GM12878 (cell line): ENCODE results near the gene CTBS. TPM values are rescaled to one million over a fixed set of nuclear protein-coding genes. Genes with fewer than 3 reads are reported as not detected.

Experiments
- ASH2L ChIP-seq: fragments of 300-600, 200-600 bp; sonication (generic); IDR thresholded peaks from 2 replicates; pipeline ENCODE4 v1.6.1; 2017; ENCODE audit warnings: low read depth, mild to moderate bottlenecking, borderline replicate concordance
- ATF7 ChIP-seq: fragments of 450-650 bp; IDR thresholded peaks from 2 replicates; pipeline ENCODE4 v1.6.1; 2016; ENCODE audit warnings: low read depth, mild to moderate bottlenecking
- BACH1 ChIP-seq: fragments of 450-650 bp; IDR thresholded peaks from 2 replicates; pipeline ENCODE4 v1.6.1; 2017; ENCODE audit warnings: mild to moderate bottlenecking, borderline replicate concordance
- CBX3 ChIP-seq: fragments of 200-600 bp; sonication (generic); IDR thresholded peaks from 2 replicates; pipeline ENCODE4 v1.6.1; 2016; ENCODE audit warnings: low read depth, borderline replicate concordance
- CHD2 ChIP-seq: IDR thresholded peaks from 2 replicates; pipeline ENCODE4 v1.6.1; 2011; ENCODE audit warnings: low read depth, low read length, improper control_type of control experiment, borderline replicate concordance
- EED ChIP-seq: sonication (generic); IDR thresholded peaks from 2 replicates; pipeline ENCODE4 v1.6.1; 2016; ENCODE audit warnings: antibody characterized with exemption, low read depth
- ESRRA ChIP-seq: IDR thresholded peaks from 2 replicates; pipeline ENCODE4 v1.6.1; 2012; ENCODE audit warnings: mild to moderate bottlenecking, low read length, improper control_type of control experiment
- GABPA ChIP-seq: IDR thresholded peaks from 2 replicates; pipeline ENCODE4 v1.6.1; 2014; ENCODE audit warnings: antibody characterized with exemption, low read depth, mild to moderate bottlenecking, inconsistent platforms
- GATAD2B ChIP-seq: fragments of 450-650 bp; conservative IDR thresholded peaks from 2 replicates; pipeline ENCODE4 v1.6.1; 2017; ENCODE audit warnings: low read depth, mild to moderate bottlenecking, moderate library complexity
- HCFC1 ChIP-seq: fragments of 150-350 bp; IDR thresholded peaks from 2 replicates; pipeline ENCODE4 v1.6.1; 2014; ENCODE audit warnings: low read length
- HDGF ChIP-seq: fragments of 450-650 bp; IDR thresholded peaks from 2 replicates; pipeline ENCODE4 v1.6.1; 2016; ENCODE audit warnings: antibody characterized with exemption
- NBN ChIP-seq: fragments of 450-650 bp; IDR thresholded peaks from 2 replicates; pipeline ENCODE4 v1.6.1; 2016
- NFXL1 ChIP-seq: fragments of 450-650 bp; IDR thresholded peaks from 2 replicates; pipeline ENCODE4 v1.6.1; 2017; ENCODE audit warnings: antibody characterized with exemption, mild to moderate bottlenecking, borderline replicate concordance
- NR2F1 ChIP-seq: fragments of 450-650 bp; conservative IDR thresholded peaks from 2 replicates; pipeline ENCODE4 v1.6.1; 2017; ENCODE audit warnings: mild to moderate bottlenecking
- PML ChIP-seq: IDR thresholded peaks from 2 replicates; pipeline ENCODE4 v1.6.1; 2012; ENCODE audit warnings: low read length, inconsistent platforms
- SMAD1 ChIP-seq: fragments of 450-650 bp; IDR thresholded peaks from 2 replicates; pipeline ENCODE4 v1.6.1; 2018; ENCODE audit warnings: mild to moderate bottlenecking, low read depth; ENCODE audit not compliant: partially characterized antibody
- SMC3 ChIP-seq: IDR thresholded peaks from 2 replicates; pipeline ENCODE4 v1.6.1; 2011; ENCODE audit warnings: low read length, improper control_type of control experiment, borderline replicate concordance
- STAT1 ChIP-seq: fragments of 450-650 bp; conservative IDR thresholded peaks from 2 replicates; pipeline ENCODE4 v1.6.1; 2014; ENCODE audit warnings: antibody characterized with exemption, mild to moderate bottlenecking
- SUPT20H ChIP-seq: IDR thresholded peaks from 2 replicates; pipeline ENCODE4 v1.6.1; 2011; ENCODE audit warnings: low read depth, mild to moderate bottlenecking, low read length, moderate library complexity, borderline replicate concordance; ENCODE audit not compliant: control insufficient read depth
- ZNF384 ChIP-seq: IDR thresholded peaks from 2 replicates; pipeline ENCODE4 v1.6.1; 2012; ENCODE audit warnings: low read depth, mild to moderate bottlenecking, low read length, improper control_type of control experiment, borderline replicate concordance
- ZNF592 ChIP-seq: fragments of 450-650 bp; IDR thresholded peaks from 2 replicates; pipeline ENCODE4 v1.6.1; 2017; ENCODE audit warnings: mild to moderate bottlenecking, moderate library complexity
- ZZZ3 ChIP-seq: IDR thresholded peaks from 2 replicates; pipeline ENCODE4 v1.6.1; 2011; ENCODE audit warnings: low read depth; ENCODE audit not compliant: control insufficient read depth, insufficient read length
- polyA plus RNA-seq, 11 experiments: library from polyadenylated mRNA; depleted of rRNA in 4 of 11; unstranded in 6 of 11; stranded (reverse) in 5 of 11; fragments of >200 nt; fragmentation: Nextera tagmentation in 4 of 11; fragmentation: Illumina TruSeq in 1 of 11; extraction: Ambion mirVana in 4 of 11; extraction: Trizol in 1 of 11; gene quantifications; 1 replicate in 1 of 11; 2 replicates in 10 of 11; pipeline versions ENCODE4 v1.2.1 to v1.2.3, GENCODE V29; 2011 to 2016; ENCODE audit warnings: inconsistent platforms in 2 of 11, missing spikeins in 2 of 11, low read depth in 1 of 11
- total RNA-seq, 4 experiments: library from RNA; depleted of rRNA in 3 of 4; stranded (reverse); fragments of >200 nt in 3 of 4; fragmentation: Illumina TruSeq in 1 of 4; extraction: Trizol in 1 of 4; gene quantifications; 2 replicates each; pipeline versions ENCODE4 v1.2.1 to v1.2.3, GENCODE V29; 2013 to 2021
- TF ChIP-seq, protein P1 (sequence below): fragments of 450-650 bp; IDR thresholded peaks from 2 replicates; pipeline ENCODE4 v1.6.1; 2018; ENCODE audit warnings: borderline replicate concordance, mild to moderate bottlenecking; ENCODE audit not compliant: partially characterized antibody

Gene CTBS
- total and polyA plus RNA-seq, 10 of the 15 experiments (the other 5 are each of a cell fraction or from before 2014, with no cell fraction given), result 4.3 to 21.2 (median 12.3) TPM

GRCh38 chr1:84573967-84574842 lies at the start of gene CTBS (continued):
- TF ChIP-seq ZNF592 (no peak), HCFC1 (no peak), PML (peak; percentile 60; the same call in 1 of the 2 replicates), HDGF (no peak), ESRRA (no peak), SMAD1 (no peak), CBX3 (no peak), GABPA (no peak), NR2F1 (0 out of 2 replicates have a peak, but pooled peaks have one; percentile 53), SMC3 (no peak), STAT1 (0 out of 2 replicates have a peak, but pooled peaks have one; percentile 40), BACH1 (peak; percentile 68; the same call in 1 of the 2 replicates), EED (0 out of 2 replicates have a peak, but pooled peaks have one; percentile 23), CHD2 (no peak), ATF7 (no peak), GATAD2B (no peak; the same call in none of the 2 replicates), ASH2L (no peak), NBN (peak; percentile 36; the same call in 1 of the 2 replicates), ZZZ3 (no peak), SUPT20H (no peak), NFXL1 (0 out of 2 replicates have a peak, but pooled peaks have one; percentile 79), ZNF384 (no peak)
- TF ChIP-seq, protein P1, sequence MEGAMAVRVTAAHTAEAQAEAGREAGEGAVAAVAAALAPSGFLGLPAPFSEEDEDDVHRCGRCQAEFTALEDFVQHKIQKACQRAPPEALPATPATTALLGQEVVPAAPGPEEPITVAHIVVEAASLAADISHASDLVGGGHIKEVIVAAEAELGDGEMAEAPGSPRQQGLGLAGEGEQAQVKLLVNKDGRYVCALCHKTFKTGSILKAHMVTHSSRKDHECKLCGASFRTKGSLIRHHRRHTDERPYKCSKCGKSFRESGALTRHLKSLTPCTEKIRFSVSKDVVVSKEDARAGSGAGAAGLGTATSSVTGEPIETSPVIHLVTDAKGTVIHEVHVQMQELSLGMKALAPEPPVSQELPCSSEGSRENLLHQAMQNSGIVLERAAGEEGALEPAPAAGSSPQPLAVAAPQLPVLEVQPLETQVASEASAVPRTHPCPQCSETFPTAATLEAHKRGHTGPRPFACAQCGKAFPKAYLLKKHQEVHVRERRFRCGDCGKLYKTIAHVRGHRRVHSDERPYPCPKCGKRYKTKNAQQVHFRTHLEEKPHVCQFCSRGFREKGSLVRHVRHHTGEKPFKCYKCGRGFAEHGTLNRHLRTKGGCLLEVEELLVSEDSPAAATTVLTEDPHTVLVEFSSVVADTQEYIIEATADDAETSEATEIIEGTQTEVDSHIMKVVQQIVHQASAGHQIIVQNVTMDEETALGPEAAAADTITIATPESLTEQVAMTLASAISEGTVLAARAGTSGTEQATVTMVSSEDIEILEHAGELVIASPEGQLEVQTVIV, result no peak
